MG63 (cell line): ENCODE data around the gene RTN4R. TPM values are rescaled to one million over a fixed set of nuclear protein-coding genes. Genes with fewer than 3 reads are reported as not detected.

Source experiments
- DNase-seq: peaks from one replicate; pipeline ENCODE4 v3.0.0-alpha.2; 2020
- H3K27me3 ChIP-seq: fragments of 250-450 bp; sonication (Bioruptor Pico); 2 replicates; pipeline ENCODE4 v1.5.1; 2020; ENCODE audit warnings: mild to moderate bottlenecking, moderate library complexity
- H3K36me3 ChIP-seq: fragments of 250-450 bp; sonication (Bioruptor Pico); 2 replicates; pipeline ENCODE4 v1.5.1; 2020; ENCODE audit warnings: mild to moderate bottlenecking, moderate library complexity
- H3K4me3 ChIP-seq: fragments of 250-450 bp; sonication (Bioruptor Pico); 2 replicates; pipeline ENCODE4 v1.5.1; 2020; ENCODE audit warnings: mild to moderate bottlenecking, moderate library complexity
- H3K9me3 ChIP-seq: fragments of 250-450 bp; sonication (Bioruptor Pico); 2 replicates; pipeline ENCODE4 v1.5.1; 2020; ENCODE audit warnings: mild to moderate bottlenecking, moderate library complexity
- total RNA-seq: library from RNA; depleted of rRNA; stranded (reverse); fragments of >200 nt; shearing (Covaris generic); gene quantifications from 2 replicates; pipeline ENCODE4 v1.2.3, GENCODE V29; 2014; ENCODE audit warnings: low replicate concordance

Gene RTN4R
- total RNA-seq, 1 experiment from 2014 or later = 5.7 TPM

DNA sequence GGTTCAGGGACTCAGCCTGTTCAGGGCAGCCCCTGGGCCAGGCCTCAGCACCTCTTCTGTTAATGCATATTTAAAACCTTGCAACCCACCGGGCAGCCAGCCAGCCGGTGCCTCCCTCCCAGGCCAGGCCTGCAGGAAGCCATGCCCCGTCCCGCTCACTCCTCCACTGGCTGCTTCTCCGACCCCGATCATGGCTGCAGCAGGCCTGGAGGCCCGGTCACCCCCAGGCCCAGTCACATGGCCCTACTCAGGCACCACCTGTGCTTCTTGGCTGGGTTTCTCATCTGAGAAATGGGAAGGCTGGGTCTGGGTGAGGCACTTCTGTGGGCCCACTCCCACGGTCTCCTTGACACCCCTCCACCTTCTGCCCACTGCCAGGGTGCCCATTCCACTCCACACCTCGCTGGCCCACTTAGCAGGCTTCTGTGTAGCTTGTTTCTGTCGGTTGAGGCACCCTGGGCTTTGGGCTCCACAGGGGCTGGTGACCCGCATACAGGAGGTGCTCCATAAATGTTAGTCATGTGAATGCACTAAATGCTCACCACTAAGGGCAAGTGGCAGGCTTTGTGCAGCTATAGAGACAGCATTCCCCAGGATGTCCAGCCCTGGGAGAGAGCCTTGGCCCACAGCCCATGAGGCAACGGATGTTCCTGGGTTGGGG is 11.4 kb downstream of the RTN4R start:
- no peak for DNase-seq
- Histone ChIP-seq H3K27me3 (no peaks in the 10 kb centered on the region), H3K9me3 (no peaks in the 10 kb centered on the region), H3K36me3 (no peaks in the 10 kb centered on the region), H3K4me3 (no peak overlapping the region)

GRCh38 chr22:20256027-20256426 is 12.1 kb downstream of the RTN4R start:
- Histone ChIP-seq H3K4me3 (no peak overlapping the region), H3K9me3 (no peaks in the 10 kb centered on the region), H3K27me3 (no peaks in the 10 kb centered on the region), H3K36me3 (no peaks in the 10 kb centered on the region)
- no peak for DNase-seq

- H3K4me3 ChIP-seq = no peak overlapping the region
- H3K27me3 ChIP-seq = no peaks in the 10 kb centered on the region
- no peaks in the 10 kb centered on the region for H3K36me3 ChIP-seq
- no peaks in the 10 kb centered on the region for H3K9me3 ChIP-seq
- no peak for DNase-seq
Observed at GRCh38 chr22:20254975-20255946, 12.9 kb downstream of the RTN4R start.

- Histone ChIP-seq H3K36me3 (no peaks in the 10 kb centered on the region), H3K4me3 (no peak overlapping the region), H3K9me3 (no peaks in the 10 kb centered on the region), H3K27me3 (no peaks in the 10 kb centered on the region)
- DNase-seq = no peak
Observed at GRCh38 chr22:20253161-20253560, 15.0 kb downstream of the RTN4R start.

- Histone ChIP-seq H3K27me3 (no peaks in the 10 kb centered on the region), H3K9me3 (no peaks in the 10 kb centered on the region), H3K4me3 (no peak overlapping the region), H3K36me3 (no peaks in the 10 kb centered on the region)
- DNase-seq = no peak
Observed at GRCh38 chr22:20251981-20252380, 16.1 kb downstream of the RTN4R start.

- no peaks in the 10 kb centered on the region for H3K9me3 ChIP-seq
- H3K4me3 ChIP-seq = no peak overlapping the region
- H3K36me3 ChIP-seq = no peaks in the 10 kb centered on the region
- DNase-seq = no peak
- H3K27me3 ChIP-seq = no peaks in the 10 kb centered on the region
Observed at GRCh38 chr22:20251491-20251890, 16.6 kb downstream of the RTN4R start.

DNA sequence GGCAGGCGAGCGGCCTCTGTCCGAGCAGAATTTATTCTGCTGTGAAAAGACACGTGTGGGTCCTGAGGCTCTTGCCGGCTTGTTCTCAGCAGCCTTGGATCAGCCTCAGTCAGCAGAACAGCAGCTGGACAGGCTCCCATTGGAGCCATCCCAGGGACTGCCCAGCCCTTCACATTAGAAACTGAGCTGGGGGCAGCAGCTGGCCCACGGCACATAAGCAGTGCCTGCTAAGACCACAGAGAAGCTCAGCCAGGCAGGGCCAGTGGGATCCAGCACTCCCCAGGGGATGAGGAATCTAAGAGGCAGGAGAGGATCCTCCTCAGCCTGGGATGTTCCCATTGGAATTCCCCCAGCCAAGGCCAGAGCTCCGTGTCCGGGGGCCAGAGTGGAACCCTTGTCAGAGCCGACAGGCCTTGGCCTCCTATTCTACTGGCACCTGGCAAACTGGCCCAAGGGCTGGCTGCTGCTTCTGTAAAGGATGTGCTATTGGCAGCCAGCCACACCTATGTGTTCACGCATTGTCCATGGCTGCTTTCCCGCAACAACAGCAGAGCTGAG is 18.2 kb downstream of the RTN4R start:
- Histone ChIP-seq H3K4me3 (no peak overlapping the region), H3K36me3 (no peaks in the 10 kb centered on the region), H3K27me3 (no peaks in the 10 kb centered on the region), H3K9me3 (no peaks in the 10 kb centered on the region)
- DNase-seq = peak; percentile 86

- no peak for DNase-seq
- no peaks in the 10 kb centered on the region for H3K36me3 ChIP-seq
- no peak overlapping the region for H3K4me3 ChIP-seq
- no peaks in the 10 kb centered on the region for H3K27me3 ChIP-seq
- no peaks in the 10 kb centered on the region for H3K9me3 ChIP-seq
Observed at GRCh38 chr22:20248461-20248978, 19.6 kb downstream of the RTN4R start.

DNA sequence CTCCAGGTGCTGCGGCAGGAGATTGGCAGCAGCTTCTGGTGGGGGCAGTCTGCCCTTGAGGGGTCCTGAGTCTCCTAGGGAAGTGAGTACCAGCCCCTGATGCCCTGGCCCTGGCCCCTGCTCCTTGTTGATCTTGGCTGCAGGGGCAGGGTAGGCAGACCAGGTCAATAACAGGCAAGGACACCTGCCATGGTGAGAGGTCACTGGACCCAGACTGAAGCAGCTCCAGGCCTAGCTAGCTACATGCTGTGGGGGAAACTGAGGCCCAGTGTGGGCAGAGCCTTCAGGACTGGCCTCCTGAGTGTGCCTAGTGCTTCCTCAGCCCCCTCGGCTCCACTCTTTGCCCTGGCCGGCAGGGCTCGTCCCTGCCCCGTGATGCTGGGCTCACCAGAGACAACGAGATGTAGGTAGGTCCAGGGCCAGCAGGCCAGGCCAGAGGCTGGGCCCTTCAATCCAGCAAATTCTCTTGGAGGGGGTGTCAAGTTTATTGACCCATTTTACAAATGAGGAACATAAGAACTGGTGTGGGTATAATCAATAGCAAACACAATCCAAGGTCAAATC is 20.4 kb downstream of the RTN4R start:
- Histone ChIP-seq H3K4me3 (no peak overlapping the region), H3K9me3 (no peaks in the 10 kb centered on the region), H3K27me3 (no peaks in the 10 kb centered on the region)

GRCh38 chr22:20247010-20247505 is 21.1 kb downstream of the RTN4R start:
- H3K9me3 ChIP-seq = no peaks in the 10 kb centered on the region
- no peak for DNase-seq
- no peaks in the 10 kb centered on the region for H3K36me3 ChIP-seq

More for the DNA sequence above, 20.4 kb downstream of the RTN4R start:
- no peak for DNase-seq
- H3K36me3 ChIP-seq = no peaks in the 10 kb centered on the region

DNA sequence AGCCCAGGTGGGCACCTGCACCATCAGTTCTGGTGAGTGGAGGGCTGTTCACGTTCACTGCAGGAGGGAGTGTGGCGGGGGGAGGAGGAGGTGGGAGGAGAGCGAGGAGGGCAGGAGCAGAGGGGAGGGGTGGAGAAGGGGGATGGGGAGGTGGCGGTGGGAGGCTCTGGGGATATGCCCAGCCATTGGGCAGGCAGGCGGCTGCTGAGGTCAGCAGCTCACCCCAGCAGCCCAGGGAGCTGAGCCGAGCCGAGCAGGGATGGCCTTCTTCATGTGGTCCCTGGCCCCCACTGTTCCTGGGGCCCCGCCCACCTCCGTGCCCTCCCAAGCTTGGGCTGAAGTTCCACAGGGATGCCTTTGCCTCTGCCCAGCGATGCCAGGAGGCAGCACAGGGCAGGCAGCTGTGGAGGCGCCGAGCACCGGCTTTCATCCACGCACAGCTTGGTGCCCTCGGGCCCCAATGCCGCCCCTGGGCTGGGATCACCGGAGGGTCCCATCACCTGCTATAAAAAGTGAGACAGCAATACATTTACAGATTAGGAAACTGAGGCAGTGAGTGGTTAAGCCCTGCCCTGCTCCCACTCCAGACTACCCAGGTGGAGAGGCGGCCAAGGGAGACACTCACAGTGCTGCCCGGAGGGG is 21.6 kb downstream of the RTN4R start:
- H3K4me3 ChIP-seq = no peak overlapping the region
- H3K9me3 ChIP-seq = no peaks in the 10 kb centered on the region
- no peaks in the 10 kb centered on the region for H3K27me3 ChIP-seq
- no peaks in the 10 kb centered on the region for H3K36me3 ChIP-seq
- no peak for DNase-seq

More at GRCh38 chr22:20247010-20247505, 21.1 kb downstream of the RTN4R start:
- Histone ChIP-seq H3K4me3 (no peak overlapping the region), H3K27me3 (no peaks in the 10 kb centered on the region)

DNA sequence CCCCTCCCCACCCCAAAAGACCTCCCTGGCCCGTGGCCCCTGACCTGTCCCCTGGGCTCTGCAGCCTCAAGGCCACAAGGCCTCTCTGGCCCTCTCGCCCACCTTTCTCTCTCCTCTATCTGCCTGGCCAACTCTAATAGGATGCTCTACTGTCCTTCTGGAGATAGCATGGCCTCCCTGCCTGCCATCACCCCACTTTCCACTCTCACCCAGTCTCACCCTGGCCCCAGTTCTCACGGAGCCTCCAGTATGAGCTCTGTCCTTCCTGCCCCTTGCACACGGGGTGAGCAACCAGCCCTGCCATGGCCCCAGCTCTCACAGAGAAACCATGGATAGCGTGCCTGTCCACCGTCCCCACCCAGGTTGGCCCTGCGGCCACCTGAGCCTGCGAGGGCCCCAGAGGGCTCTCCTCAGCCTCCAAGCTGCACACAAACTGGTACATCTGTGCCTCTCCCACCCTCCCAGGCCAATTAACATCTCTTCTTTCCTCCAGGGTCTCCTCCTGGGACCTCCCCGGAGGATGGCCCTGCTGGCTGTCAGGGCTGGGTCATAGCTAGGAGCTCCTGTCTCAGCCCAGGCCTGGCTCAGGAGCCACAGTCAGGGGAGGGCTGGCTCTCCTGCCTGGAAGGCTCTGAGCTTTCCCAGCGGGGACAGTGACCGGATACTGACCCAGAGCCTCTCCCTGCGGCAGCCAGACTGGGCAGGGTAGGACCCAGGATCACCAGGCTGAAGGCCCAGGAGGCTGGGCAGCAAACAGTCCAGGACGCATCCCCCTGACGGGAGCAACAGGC is 22.3 kb downstream of the RTN4R start:
- Histone ChIP-seq H3K9me3 (no peaks in the 10 kb centered on the region), H3K27me3 (no peaks in the 10 kb centered on the region), H3K4me3 (no peak overlapping the region), H3K36me3 (no peaks in the 10 kb centered on the region)
- DNase-seq = no peak

GRCh38 chr22:20244691-20245576 is 23.2 kb downstream of the RTN4R start:
- no peaks in the 10 kb centered on the region for H3K36me3 ChIP-seq
- H3K9me3 ChIP-seq = no peaks in the 10 kb centered on the region
- no peak for DNase-seq
- H3K27me3 ChIP-seq = no peaks in the 10 kb centered on the region
- H3K4me3 ChIP-seq = no peak overlapping the region

GRCh38 chr22:20244250-20244648 is 23.9 kb downstream of the RTN4R start:
- Histone ChIP-seq H3K36me3 (no peaks in the 10 kb centered on the region), H3K9me3 (no peaks in the 10 kb centered on the region), H3K4me3 (no peak overlapping the region), H3K27me3 (no peaks in the 10 kb centered on the region)
- no peak for DNase-seq
